Stimulated activated CD8-positive, alpha-beta memory T cell treated with anti-CD3 and anti-CD28 coated beads, Interleukin-12 subunit alpha, Interleukin-12 subunit beta, amount 100 ng/mL, for 4 hours (primary cell): ENCODE data around the gene SOX5.
"Not testable (repeated sequence)": the region's sequence is repeated elsewhere in the genome, so short reads cannot be mapped to it uniquely, and the experiment has no call there.

Experiments
- DNase-seq: peaks from one replicate; pipeline ENCODE4 v3.0.0-alpha.2; 2020; ENCODE audit warnings: low read depth

Gene SOX5

GRCh38 chr12:23540572-23540971, 408.9 kb downstream of the SOX5 start:
- no peak for DNase-seq

- DNase-seq = no peak
These were observed 413.2 kb downstream of the SOX5 start for GRCh38 chr12:23536293-23536692.

- no peak for DNase-seq
These were observed 414.0 kb downstream of the SOX5 start for GRCh38 chr12:23535441-23535840.

- DNase-seq = no peak
These were observed 415.3 kb downstream of the SOX5 start for GRCh38 chr12:23534196-23534595.

GRCh38 chr12:23533699-23534098, 415.8 kb downstream of the SOX5 start:
- no peak for DNase-seq

GRCh38 chr12:23533265-23533664, 416.2 kb downstream of the SOX5 start:
- DNase-seq = no peak

GRCh38 chr12:23528316-23528715, 421.2 kb downstream of the SOX5 start:
- no peak for DNase-seq

GRCh38 chr12:23525450-23526072, 423.9 kb downstream of the SOX5 start:
- DNase-seq = no peak

- no peak for DNase-seq
These were observed 426.1 kb downstream of the SOX5 start for GRCh38 chr12:23523339-23523738.

GRCh38 chr12:23519444-23519843, 430.0 kb downstream of the SOX5 start:
- DNase-seq = not testable (repeated sequence)

- not testable (repeated sequence) for DNase-seq
These were observed 433.7 kb downstream of the SOX5 start for GRCh38 chr12:23515785-23516184.

- DNase-seq = no peak
These were observed 439.0 kb downstream of the SOX5 start for GRCh38 chr12:23510484-23510883.

GRCh38 chr12:23509832-23510231, 439.6 kb downstream of the SOX5 start:
- DNase-seq = not testable (repeated sequence)

GRCh38 chr12:23507785-23508184, 441.7 kb downstream of the SOX5 start:
- not testable (repeated sequence) for DNase-seq

GRCh38 chr12:23505736-23506135, 443.7 kb downstream of the SOX5 start:
- not testable (repeated sequence) for DNase-seq

GRCh38 chr12:23504641-23505399, 444.6 kb downstream of the SOX5 start:
- DNase-seq = no peak

- no peak for DNase-seq
These were observed 445.4 kb downstream of the SOX5 start for GRCh38 chr12:23504043-23504442.

- no peak for DNase-seq
These were observed 445.9 kb downstream of the SOX5 start for GRCh38 chr12:23503544-23503943.

- no peak for DNase-seq
These were observed 447.2 kb downstream of the SOX5 start for GRCh38 chr12:23502259-23502658.

- no peak for DNase-seq
These were observed 454.0 kb downstream of the SOX5 start for GRCh38 chr12:23495472-23495871.

GRCh38 chr12:23493672-23494071, 455.8 kb downstream of the SOX5 start:
- DNase-seq = no peak

GRCh38 chr12:23491029-23491428, 458.4 kb downstream of the SOX5 start:
- DNase-seq = not testable (repeated sequence)

- no peak for DNase-seq
These were observed 461.3 kb downstream of the SOX5 start for GRCh38 chr12:23488130-23488529.

- no peak for DNase-seq
These were observed 465.2 kb downstream of the SOX5 start for GRCh38 chr12:23484238-23484637.
